GM08714 (cell line): Measurements from ENCODE around the gene RREB1.
"Not testable (repeated sequence)": the region's sequence is repeated elsewhere in the genome, so short reads cannot be mapped to it uniquely, and the experiment has no call there.

Experiments used
- H3K4me3 ChIP-seq: fragments of 200-500 bp; sonication (Bioruptor generic); 2 replicates; pipeline ENCODE4 v1.5.1; 2014; ENCODE audit warnings: mild to moderate bottlenecking, low read length, inconsistent platforms
- ZNF274 ChIP-seq: IDR thresholded peaks from 2 replicates; pipeline ENCODE4 v1.6.1; 2012; ENCODE audit warnings: mild to moderate bottlenecking, low read depth, low read length

Gene RREB1

DNA sequence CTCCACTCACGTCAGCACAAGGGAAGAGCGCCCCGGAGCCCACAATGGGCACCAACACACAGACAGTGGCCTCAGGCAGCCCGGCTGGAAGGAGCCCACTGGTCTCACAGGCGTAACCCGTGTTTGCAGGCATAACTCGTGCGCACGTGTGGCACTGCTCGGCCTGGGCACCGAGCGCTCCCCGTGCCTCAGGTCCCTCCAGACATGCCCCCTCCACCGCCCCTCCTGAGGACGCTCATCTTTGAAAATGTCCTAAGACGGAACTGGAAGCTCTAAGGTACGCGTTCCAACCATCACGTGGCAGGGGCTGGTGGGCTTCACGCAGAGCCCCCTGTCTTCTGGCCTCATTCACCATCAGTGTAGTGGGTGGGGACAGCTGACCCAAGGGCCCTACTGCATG, 160.6 kb downstream of the RREB1 start:
- H3K4me3 ChIP-seq = no peak overlapping the region
- TF ChIP-seq ZNF274 = no peak

DNA sequence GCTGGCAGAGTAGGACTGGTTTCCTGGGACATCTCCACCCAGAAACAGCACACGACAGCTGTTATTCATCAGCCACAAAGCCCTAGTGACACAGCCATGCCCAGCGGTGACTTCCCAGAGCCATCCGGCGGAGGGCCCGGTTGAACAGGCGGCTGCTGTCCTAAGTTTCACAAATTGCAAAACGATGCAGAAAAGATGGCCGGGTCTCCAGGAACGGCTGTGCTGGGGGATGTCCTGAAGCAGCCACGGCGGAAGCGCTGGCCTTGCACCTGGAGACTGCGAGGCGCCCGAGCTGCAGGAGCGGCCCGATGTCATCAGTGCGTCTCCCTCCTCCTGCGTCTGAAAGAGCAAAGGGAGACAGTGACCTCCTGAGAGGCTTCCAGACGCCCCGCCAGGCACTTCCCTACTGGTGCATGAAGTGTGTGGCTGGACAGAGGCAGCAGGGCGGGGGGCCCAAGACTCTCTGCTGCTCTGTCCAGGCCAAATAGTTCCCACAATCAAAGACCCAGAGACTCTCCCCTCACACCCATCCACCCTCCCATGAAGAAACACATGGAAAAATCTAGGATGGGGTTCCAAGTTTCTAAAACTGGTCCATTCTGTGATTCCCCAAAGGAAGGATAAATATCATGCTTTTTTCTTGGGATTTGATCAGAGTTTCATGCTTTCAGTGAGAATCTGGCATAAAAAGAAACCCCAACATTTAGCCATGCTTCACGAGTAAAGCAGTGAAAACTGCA, 161.2 kb downstream of the RREB1 start:
- H3K4me3 ChIP-seq = no peak overlapping the region
- no peak for TF ChIP-seq ZNF274

DNA sequence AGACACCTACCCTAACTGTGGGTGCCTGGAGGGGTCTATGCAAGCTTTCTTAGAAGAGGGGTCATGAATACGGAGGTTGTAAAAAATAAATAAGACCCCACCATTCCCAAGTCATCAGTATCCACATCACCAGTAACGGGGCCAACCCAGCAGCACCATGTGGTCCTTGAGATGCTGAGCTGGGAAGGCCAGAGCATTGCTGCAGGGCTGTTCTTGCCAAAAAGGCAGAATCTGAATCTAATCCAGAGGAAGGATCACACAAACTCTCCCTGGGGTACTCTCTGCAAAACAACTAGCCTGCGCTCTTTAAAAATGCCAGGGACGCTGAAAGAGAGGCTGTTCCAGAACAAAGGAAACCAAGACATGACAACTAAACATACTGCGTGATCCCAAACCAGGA, 162.1 kb downstream of the RREB1 start:
- no peak overlapping the region for H3K4me3 ChIP-seq
- no peak for TF ChIP-seq ZNF274

DNA sequence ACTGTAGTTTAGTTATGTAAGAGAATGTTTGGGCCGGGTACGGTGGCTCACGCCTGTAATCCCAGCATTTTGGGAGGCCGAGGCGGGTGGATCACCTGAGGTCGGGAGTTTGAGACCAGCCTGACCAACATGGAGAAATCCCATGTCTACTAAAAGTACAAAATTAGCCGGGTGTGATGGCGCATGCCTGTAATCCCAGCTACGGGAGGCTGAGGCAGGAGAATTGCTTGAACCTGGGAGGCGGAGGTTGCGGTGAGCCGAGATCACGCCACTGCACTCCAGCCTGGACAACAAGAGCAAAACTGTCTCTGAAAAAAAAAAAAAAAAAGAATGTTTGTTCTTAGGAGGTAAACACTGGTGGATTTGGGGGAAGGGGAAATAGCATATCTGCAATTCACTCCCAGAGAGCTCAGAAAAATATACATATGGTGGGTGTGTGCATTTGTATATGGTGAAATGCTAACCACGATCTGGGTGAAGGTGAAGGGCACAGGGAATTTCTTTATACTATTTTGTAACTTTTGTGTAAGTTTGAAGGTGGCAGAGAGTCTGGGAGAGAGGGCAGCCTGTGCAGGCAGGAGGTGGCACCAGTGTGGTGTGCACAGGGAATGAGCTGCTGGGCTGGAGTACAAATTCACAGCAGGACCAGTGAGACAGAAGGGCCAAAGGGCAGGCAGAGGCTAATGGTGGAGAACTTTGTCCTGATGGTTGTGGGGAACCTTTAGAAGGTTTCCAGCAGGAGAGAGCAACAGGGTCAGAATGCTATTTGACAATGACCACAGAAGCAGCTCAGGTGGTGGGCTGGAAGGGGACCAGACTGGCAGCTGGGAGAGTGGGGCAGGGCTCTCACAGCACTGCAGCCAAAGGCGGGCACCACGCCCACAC, 162.8 kb downstream of the RREB1 start:
- H3K4me3 ChIP-seq = no peak overlapping the region
- TF ChIP-seq ZNF274 = no peak

DNA sequence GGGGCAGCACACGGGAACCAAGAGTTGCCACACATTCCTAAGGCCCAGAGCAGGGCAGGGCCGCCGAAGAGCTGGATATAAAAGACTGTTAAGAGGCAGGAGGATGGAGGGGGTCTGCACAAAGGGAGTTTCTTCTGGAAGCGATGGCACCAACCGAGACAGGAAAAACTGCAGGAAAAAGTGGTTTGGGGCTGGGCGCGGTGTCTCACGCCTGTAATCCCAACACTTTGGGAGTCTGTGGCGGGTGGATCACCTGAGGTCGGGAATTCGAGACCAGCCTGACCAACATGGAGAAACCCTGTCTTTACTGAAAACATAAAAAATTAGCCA, 163.4 kb downstream of the RREB1 start:
- no peak for TF ChIP-seq ZNF274
- H3K4me3 ChIP-seq = no peak overlapping the region

DNA sequence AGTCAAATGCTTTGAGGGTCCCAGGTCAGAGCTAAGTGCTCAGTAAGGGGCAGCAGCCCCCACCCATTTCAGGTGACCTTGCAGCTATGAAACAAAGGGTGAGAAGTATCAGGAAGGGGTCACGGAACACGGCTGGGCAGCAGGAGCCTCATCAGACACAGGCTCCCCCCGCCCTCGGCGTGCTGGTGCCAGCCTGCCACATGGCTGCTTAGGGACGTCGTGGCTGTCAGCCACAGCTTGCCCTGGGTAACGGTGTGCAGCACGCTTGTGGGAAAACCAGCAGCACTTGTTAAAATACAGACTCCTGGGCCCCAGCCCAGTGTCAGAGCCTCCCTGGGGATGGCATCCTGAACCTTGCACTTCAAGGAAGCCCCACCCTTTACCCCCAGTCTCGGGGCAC, 165.9 kb downstream of the RREB1 start:
- TF ChIP-seq ZNF274 = no peak
- H3K4me3 ChIP-seq = no peak overlapping the region

DNA sequence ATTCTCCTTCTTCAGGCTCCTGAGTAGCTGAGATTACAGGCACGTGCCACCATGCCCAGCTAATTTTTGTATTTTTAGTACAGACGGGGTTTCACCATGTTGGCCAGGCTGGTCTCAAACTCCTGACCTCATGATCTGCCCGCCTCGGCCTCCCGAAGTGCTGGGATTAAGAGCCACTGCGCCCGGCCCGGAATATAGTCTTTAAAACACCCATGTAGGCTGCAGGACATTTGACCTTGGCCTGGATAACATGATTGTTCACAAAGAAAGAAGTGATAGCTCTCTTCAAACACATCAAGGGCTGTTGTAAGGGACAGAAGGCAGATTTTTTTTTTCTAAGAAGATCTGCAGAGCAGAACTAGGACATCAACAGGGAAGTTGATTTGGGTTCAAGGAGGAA, 166.8 kb downstream of the RREB1 start:
- H3K4me3 ChIP-seq = not testable (repeated sequence)

DNA sequence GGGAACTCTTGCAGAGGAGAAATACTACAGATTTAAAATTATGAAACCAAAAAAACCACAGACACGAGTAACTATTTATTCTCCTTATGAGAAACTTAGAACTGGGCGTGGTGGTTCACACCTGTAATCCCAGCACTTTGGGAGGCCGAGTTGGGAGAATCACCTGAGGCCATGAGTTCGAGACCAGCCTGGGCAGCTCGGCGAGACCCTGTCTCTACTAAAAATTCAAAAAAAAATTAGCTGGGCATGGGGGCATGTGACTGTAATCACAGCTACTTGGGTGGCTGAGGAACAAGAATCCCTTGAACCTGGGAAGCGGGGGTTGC, 168.4 kb downstream of the RREB1 start:
- TF ChIP-seq ZNF274 = no peak
- H3K4me3 ChIP-seq = no peak overlapping the region

DNA sequence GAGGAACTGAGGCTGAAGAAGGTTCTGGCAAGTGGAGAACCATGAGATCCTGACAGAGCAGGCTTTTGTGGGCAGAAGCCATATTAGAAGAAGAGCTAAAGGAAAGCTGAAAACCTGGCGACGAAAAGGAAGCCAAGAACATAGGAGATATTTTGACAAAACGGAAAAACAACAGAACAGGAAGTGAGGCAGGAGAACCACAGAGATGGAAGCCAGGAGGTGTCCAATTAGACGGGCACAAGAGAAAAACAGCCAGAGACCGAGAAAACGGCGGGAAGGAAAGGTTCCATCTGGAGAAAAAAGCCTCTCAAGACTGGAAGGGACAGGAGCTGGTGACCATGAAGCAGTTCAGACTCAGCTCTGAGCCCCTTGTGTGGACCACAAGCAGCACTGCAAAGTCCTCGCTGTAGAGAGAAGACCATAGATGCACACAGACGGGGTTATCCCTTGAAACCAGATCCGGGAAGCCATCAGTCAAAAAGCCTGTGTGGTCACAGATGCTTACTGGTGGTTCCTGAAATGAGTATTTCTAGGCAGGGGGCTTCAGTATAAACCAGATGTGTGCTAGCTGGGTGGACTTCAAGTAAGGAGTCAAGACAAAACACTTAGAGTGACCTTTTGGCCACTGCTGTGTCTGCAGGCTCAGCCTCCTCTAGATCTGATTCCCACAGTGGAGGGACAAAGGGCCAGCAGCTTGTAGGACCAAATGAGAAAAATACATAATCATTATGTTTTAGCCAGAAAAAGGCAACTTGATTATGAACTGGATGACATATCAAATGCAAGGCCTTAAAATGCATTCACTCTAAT, 174.5 kb downstream of the RREB1 start:
- no peak for TF ChIP-seq ZNF274
- H3K4me3 ChIP-seq = no peak overlapping the region

DNA sequence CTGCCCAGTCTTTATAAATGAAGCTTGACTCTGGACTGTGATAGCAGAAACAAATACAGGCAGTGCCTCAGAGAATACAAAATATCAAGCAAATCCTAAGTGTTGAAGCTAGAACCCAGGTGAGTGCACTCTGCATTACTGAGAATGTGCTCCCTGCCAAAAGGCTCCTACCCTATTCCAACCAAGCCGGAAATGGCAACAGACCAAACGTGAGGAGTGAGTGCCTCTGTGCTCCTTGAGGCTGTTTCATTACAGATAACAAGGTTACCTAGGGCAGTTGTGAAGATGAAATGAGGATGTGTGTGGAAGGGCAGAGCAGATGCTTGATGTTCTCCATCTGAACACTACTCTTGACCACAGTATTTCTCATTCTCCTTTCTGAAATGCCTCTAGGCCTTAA, 175.9 kb downstream of the RREB1 start:
- no peak overlapping the region for H3K4me3 ChIP-seq
- no peak for TF ChIP-seq ZNF274

DNA sequence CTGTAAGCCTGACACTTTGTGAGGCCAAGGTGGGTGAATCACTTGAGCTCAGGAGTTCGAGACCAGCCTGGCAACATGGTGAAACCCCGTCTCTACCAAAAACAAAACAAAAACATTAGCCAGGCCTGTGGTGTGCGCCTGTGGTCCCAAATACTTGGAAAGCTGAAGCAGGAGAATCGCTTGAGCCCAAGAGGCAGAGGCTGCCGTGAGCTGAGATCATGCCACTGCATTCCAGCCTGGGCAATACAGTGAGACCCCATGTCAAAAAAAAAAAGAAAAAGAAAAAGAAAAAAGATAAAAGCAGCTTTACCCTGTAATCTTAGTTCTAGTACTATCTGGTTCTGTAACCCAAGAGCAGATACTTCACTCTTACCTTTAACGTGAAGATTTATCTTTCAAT, 177.7 kb downstream of the RREB1 start:
- no peak for TF ChIP-seq ZNF274
- H3K4me3 ChIP-seq = no peak overlapping the region

DNA sequence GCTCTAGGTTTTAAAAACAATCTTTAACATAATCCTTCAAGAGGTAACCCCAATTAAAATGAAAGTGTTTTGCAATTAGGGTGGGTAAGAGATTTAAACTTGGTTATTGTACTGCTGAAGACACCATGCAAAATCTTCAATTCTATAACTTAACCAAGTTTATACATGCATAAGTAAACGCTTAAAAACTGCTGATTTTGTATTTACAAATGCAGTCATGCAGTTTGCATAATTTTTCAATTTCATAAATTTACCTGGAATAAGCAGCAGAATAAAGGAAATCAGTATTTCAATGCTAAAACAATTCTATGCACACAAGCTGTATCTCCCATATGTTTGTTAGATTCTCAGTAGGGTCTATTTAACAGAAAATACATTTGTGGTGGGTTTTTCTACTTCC, 182.3 kb downstream of the RREB1 start:
- H3K4me3 ChIP-seq = no peak overlapping the region
- no peak for TF ChIP-seq ZNF274

DNA sequence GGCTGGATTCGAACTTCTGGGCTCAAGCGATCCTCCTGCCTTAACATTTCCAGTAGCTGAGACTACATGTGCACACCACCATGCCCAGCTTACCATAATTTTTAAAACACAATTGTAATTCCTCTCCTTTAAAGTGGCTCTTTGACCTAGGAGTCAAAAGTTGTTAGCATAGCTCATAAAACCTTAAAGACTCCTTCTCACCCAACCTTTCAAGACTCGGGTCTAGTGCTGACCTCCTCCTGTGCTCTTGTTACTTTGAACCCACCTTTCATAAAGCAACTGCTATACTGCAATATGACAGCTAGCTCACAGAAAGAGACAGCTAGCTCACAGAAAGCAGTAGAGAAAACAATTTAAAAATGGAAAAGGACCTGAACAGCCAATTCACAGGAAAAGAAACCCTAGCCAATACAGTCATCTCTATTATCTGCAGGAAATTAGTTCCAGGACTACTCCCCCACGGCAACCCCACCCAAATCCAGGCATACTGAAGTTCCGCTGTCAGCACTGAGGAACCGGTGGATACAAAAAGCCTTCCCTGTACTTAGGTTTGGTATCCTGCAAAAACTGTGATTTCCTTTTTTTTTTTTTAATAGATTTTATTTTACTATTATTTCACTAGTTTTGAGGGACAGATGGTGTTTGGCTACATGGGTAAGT, 185.0 kb downstream of the RREB1 start:
- H3K4me3 ChIP-seq = no peak overlapping the region
- no peak for TF ChIP-seq ZNF274

DNA sequence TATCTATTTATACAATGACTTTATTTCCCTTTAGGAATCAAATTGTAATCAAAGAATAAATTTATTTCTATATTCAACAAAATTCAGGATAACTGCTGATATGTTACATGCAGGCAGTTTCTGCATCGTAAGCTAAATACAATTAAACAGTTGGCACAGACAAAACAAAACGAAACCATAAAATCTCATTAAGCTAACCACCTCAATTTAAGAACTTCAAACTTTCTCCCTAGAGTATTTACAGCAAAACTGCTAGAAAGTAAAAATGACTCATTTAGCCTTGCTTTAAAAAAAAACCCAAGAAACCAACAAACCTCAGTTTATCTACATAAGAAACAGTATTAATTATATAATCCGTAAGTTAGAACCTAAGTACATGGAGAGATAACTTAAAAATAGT, 188.2 kb downstream of the RREB1 start:
- no peak overlapping the region for H3K4me3 ChIP-seq

DNA sequence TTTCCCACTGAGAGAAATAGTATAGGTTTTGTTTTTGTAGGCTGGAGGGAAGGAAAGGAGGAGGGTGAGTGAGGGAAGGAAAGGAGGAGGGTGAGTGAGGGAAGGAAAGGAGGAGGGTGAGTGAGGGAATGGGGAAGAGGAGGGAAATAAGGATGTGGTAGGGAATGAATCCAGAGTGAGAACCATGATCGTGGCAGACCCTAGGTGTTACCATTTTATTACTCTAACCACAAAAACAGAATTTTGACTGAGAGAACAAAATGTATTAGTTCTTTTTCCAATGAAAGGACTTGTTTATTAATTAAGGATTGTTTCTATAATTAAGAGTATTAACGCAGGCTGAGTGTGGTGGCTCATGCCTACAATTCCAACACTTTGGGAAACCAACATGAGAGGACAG, 188.8 kb downstream of the RREB1 start:
- no peak overlapping the region for H3K4me3 ChIP-seq
- no peak for TF ChIP-seq ZNF274

More for the DNA sequence above, 188.2 kb downstream of the RREB1 start:
- no peak for TF ChIP-seq ZNF274
